ENCODE measurements around the gene TARS2. TPM values are rescaled to one million over a fixed set of nuclear protein-coding genes. Genes with fewer than 3 reads are reported as not detected.
A peak's percentile ranks its signal among the peaks of the same experiment; 100 is the strongest.

Gene TARS2
- total RNA-seq, 2 experiments from 2014 or later = 46.3 to 51.7 TPM

DNA sequence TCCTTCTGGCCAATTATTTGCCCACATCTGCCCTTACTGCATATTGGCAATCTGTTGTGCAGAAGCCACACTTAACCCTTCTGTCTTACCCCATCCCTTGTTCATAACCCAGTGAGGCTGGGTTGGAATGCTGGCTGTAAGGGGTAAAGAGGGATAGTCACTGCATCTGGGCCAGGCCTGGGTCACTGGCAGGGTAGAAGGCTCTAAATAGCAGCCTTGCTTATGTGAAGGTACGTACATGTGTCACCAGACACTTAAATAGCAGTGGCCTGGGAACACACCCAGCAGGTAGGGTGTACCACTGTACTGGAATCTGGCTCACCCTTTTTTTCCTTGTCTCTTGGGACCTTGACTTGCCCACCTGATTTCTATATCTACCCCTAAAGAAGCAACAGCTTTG lies 9.9 kb upstream of the TARS2 start:
- DNase-seq = no peak
- ChIA-PET CTCF (no interaction called here), POLR2A (no interaction called here)
- Mint-ChIP-seq H3K9me3 (no peaks in the 10 kb centered on the region), H3K4me1 (ENCODE audit: low read depth) (peaks cover 11% of the 10 kb centered on the region), H3K27me3 (no peaks in the 10 kb centered on the region), H3K27ac (no peak overlapping the region), H3K4me3 (no peak overlapping the region), H3K36me3 (peaks cover 2% of the 10 kb centered on the region)
- intact Hi-C loops (cut with micrococcal nuclease) = no loop called here

- H3K4me1 Mint-ChIP-seq (ENCODE audit: low read depth) = peaks cover 11% of the 10 kb centered on the region
- no peak overlapping the region for H3K27ac Mint-ChIP-seq
- no peaks in the 10 kb centered on the region for H3K27me3 Mint-ChIP-seq
- H3K9me3 Mint-ChIP-seq = no peaks in the 10 kb centered on the region
- intact Hi-C loops (cut with micrococcal nuclease) = no loop called here
- POLR2A ChIA-PET = no interaction called here
- CTCF ChIA-PET = no interaction called here
- no peak for DNase-seq
- no peaks in the 10 kb centered on the region for H3K36me3 Mint-ChIP-seq
- no peak overlapping the region for H3K4me3 Mint-ChIP-seq
Observed at GRCh38 chr1:150477733-150478132, 9.5 kb upstream of the TARS2 start.

- CTCF ChIA-PET = no interaction called here
Observed at GRCh38 chr1:150479370-150479769, 7.8 kb upstream of the TARS2 start.

GRCh38 chr1:150479927-150480352 lies 7.3 kb upstream of the TARS2 start:
- no peak for DNase-seq
- Mint-ChIP-seq H3K36me3 (no peaks in the 10 kb centered on the region), H3K4me3 (no peak overlapping the region), H3K9me3 (no peaks in the 10 kb centered on the region), H3K27me3 (no peaks in the 10 kb centered on the region), H3K4me1 (ENCODE audit: low read depth) (peaks cover 14% of the 10 kb centered on the region), H3K27ac (no peak overlapping the region)
- ChIA-PET CTCF (no interaction called here), POLR2A (interaction anchor here (0.6 kb wide), 1 partner anchor 106 kb away, joined by 4 read pairs; no protein-coding TSS in a partner anchor)
- intact Hi-C loops (cut with micrococcal nuclease) = loop anchor here (10.0 kb wide), 1 partner anchor 495 kb away; the partner anchor contains the start of gene CERS2

More at GRCh38 chr1:150479370-150479769, 7.8 kb upstream of the TARS2 start:
- intact Hi-C loops (cut with micrococcal nuclease) = no loop called here
- Mint-ChIP-seq H3K9me3 (no peaks in the 10 kb centered on the region), H3K36me3 (no peaks in the 10 kb centered on the region), H3K27ac (no peak overlapping the region), H3K4me3 (no peak overlapping the region), H3K4me1 (ENCODE audit: low read depth) (peaks cover 11% of the 10 kb centered on the region), H3K27me3 (no peaks in the 10 kb centered on the region)
- DNase-seq = no peak
- POLR2A ChIA-PET = interaction anchor here (0.6 kb wide), 1 partner anchor 105 kb away, joined by 4 read pairs; no protein-coding TSS in a partner anchor

GRCh38 chr1:150484431-150484830 lies 2.8 kb upstream of the TARS2 start:
- Mint-ChIP-seq H3K4me1 (ENCODE audit: low read depth) (peaks cover 21% of the 10 kb centered on the region), H3K27me3 (no peaks in the 10 kb centered on the region), H3K9me3 (no peaks in the 10 kb centered on the region), H3K4me3 (no peak overlapping the region), H3K27ac (no peak overlapping the region), H3K36me3 (peaks cover 8% of the 10 kb centered on the region)
- no peak for DNase-seq
- POLR2A ChIA-PET = no interaction called here
- intact Hi-C loops (cut with micrococcal nuclease) = loop anchor here (10.0 kb wide), 1 partner anchor 490 kb away; the partner anchor contains the start of gene CERS2
- CTCF ChIA-PET = no interaction called here

DNA sequence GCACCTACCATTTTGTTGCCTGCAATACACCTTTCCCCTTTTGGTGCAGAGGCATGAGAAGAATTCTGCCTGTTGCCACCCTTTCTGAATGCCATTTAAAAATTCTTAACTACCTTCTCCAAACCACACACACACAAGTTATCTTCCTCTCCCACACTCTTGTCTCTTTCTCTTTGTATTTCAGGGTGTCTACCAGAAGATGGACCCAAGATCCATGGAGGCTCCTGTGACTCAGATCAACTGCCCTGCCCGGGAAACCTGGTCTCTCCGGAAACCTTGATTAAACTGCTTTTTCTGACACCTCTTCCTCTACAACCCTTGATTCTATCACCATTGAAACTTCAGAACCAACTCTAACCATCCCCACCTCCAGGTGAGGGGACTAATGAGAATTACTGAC lies 2.4 kb upstream of the TARS2 start:
- POLR2A ChIA-PET = no interaction called here
- DNase-seq = no peak
- CTCF ChIA-PET = no interaction called here
- Mint-ChIP-seq H3K4me3 (no peak overlapping the region), H3K27ac (peak overlapping the region; percentile 28), H3K4me1 (ENCODE audit: low read depth) (peaks cover 21% of the 10 kb centered on the region), H3K9me3 (no peaks in the 10 kb centered on the region), H3K27me3 (no peaks in the 10 kb centered on the region), H3K36me3 (peaks cover 8% of the 10 kb centered on the region)
- intact Hi-C loops (cut with micrococcal nuclease) = loop anchor here (5.0 to 10.0 kb wide), 3 partner anchors 127 to 490 kb away; partner anchors contain the start of genes CA14 and CERS2

DNA sequence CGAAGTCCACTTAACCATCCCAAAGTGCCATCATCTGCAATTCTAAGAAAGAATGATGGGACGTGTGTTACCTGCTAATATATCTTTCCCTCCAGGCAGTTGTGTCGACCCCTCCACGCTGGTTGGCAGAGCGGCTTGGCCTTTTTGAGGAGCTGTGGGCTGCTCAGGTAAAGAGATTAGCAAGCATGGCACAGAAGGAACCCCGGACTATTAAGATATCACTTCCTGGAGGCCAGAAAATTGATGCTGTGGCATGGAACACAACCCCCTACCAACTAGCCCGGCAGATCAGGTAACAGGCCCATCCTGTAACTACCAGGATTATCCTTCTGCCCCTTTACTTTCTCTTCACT lies 520 bp downstream of the TARS2 start:
- H3K4me1 Mint-ChIP-seq (ENCODE audit: low read depth) = peaks cover 21% of the 10 kb centered on the region
- intact Hi-C loops (cut with micrococcal nuclease) = loop anchor here (1.0 to 10.0 kb wide), 7 partner anchors 28 to 487 kb away; partner anchors contain the start of genes CA14, CERS2, FALEC and RPRD2
- CTCF ChIA-PET = interaction anchor here (1.2 to 2.2 kb wide), 2 partner anchors 45 to 232 kb away, joined by 3 to 10 read pairs; no protein-coding TSS in a partner anchor
- no peak for DNase-seq
- no peaks in the 10 kb centered on the region for H3K9me3 Mint-ChIP-seq
- peak overlapping the region; percentile 90 for H3K27ac Mint-ChIP-seq
- no peaks in the 10 kb centered on the region for H3K27me3 Mint-ChIP-seq
- H3K4me3 Mint-ChIP-seq = peak overlapping the region; percentile 83
- POLR2A ChIA-PET = interaction anchor here (0.6 to 1.2 kb wide), 4 partner anchors 28 to 164 kb away, joined by 3 to 4 read pairs (median 4); partner anchors contain the start of gene FALEC
- H3K36me3 Mint-ChIP-seq = peaks cover 25% of the 10 kb centered on the region

- H3K9me3 Mint-ChIP-seq = no peaks in the 10 kb centered on the region
- H3K27me3 Mint-ChIP-seq = no peaks in the 10 kb centered on the region
- ChIA-PET POLR2A (no interaction called here), CTCF (no interaction called here)
- DNase-seq = no peak
- no peak overlapping the region for H3K27ac Mint-ChIP-seq
- intact Hi-C loops (cut with micrococcal nuclease) = no loop called here
- peaks cover 34% of the 10 kb centered on the region for H3K36me3 Mint-ChIP-seq
- no peak overlapping the region for H3K4me3 Mint-ChIP-seq
- H3K4me1 Mint-ChIP-seq (ENCODE audit: low read depth) = peaks cover 7% of the 10 kb centered on the region
Observed at GRCh38 chr1:150493175-150493574, 6.0 kb downstream of the TARS2 start.

GRCh38 chr1:150498342-150498741 lies 11.1 kb downstream of the TARS2 start:
- no peak overlapping the region for H3K27ac Mint-ChIP-seq

GRCh38 chr1:150505431-150505830 lies 18.2 kb downstream of the TARS2 start:
- Mint-ChIP-seq H3K9me3 (no peaks in the 10 kb centered on the region), H3K4me3 (no peak overlapping the region), H3K27ac (no peak overlapping the region), H3K4me1 (ENCODE audit: low read depth) (peaks cover 3% of the 10 kb centered on the region), H3K27me3 (no peaks in the 10 kb centered on the region), H3K36me3 (peaks cover 23% of the 10 kb centered on the region)
- ChIA-PET POLR2A (no interaction called here), CTCF (no interaction called here)
- intact Hi-C loops (cut with micrococcal nuclease) = no loop called here
- DNase-seq = no peak

More at GRCh38 chr1:150498342-150498741, 11.1 kb downstream of the TARS2 start:
- Mint-ChIP-seq H3K4me3 (no peak overlapping the region), H3K36me3 (peaks cover 23% of the 10 kb centered on the region), H3K9me3 (no peaks in the 10 kb centered on the region), H3K4me1 (ENCODE audit: low read depth) (no peaks in the 10 kb centered on the region), H3K27me3 (no peaks in the 10 kb centered on the region)
- no peak for DNase-seq
- ChIA-PET CTCF (interaction anchor here (1.2 kb wide), 1 partner anchor 34 kb away, joined by 3 read pairs; no protein-coding TSS in a partner anchor), POLR2A (no interaction called here)
- intact Hi-C loops (cut with micrococcal nuclease) = no loop called here

DNA sequence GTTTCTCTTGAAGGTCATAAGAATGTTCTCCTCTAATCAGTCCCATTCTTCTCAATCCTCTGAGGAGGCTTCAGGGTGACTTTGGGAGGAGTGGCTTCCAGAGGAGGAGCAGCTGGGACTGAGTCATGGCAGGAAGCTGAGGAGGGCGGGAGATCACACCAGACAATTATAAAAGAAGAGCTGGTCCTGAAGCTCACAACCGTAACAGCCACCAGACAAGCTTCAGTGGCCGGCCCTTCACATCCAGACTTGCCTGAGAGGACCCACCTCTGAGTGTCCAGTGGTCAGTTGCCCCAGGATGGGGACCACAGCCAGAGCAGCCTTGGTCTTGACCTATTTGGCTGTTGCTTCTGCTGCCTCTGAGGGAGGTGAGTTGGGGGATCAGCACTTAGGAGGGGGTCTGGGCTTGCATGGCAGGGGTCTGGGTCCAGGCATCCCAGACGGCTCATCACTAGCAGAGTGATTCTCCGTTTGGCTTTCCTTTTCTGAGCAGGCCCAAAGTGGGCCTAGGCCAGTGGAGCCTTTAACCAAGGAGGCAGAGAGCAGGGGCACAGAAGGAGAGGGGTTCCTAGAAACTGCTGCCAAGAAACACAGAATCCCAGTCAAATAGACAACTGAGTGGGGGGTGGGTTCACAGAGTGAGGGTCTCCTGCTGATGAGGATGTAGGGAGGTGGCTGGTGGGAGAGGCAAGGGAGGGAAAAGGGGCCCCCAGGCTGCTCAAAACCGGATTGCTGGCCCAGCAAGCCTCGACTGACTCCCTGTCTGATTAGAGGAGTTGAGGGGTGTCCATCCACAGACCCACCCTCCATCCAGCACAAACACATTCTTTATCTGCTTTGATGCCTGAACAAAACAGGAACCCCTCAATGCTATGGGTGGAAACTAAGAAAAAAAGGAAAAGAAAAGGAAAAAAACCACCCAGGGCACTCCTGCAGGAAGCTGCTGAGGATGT lies 21.0 kb downstream of the TARS2 start, which contains the start of gene ECM1:
Gene ECM1, plus strand, starts transcription at position 198 of the 953 bp plus-strand sequence. Its CDS starts 101 bp downstream, at position 299.
- Mint-ChIP-seq H3K9me3 (no peaks in the 10 kb centered on the region), H3K36me3 (peaks cover 21% of the 10 kb centered on the region), H3K27me3 (no peaks in the 10 kb centered on the region), H3K4me1 (ENCODE audit: low read depth) (peaks cover 3% of the 10 kb centered on the region), H3K4me3 (no peak within 1 kb of the TSS), H3K27ac (no peak within 1 kb of the TSS)
- DNase-seq = no peak
- POLR2A ChIA-PET = no interaction called here
- CTCF ChIA-PET = no interaction called here
- intact Hi-C loops (cut with micrococcal nuclease) = no loop called here

- POLR2A ChIA-PET = no interaction called here
- H3K27me3 Mint-ChIP-seq = no peaks in the 10 kb centered on the region
- H3K4me3 Mint-ChIP-seq = no peak overlapping the region
- intact Hi-C loops (cut with micrococcal nuclease) = no loop called here
- CTCF ChIA-PET = no interaction called here
- H3K4me1 Mint-ChIP-seq (ENCODE audit: low read depth) = peaks cover 3% of the 10 kb centered on the region
- no peak overlapping the region for H3K27ac Mint-ChIP-seq
- no peak for DNase-seq
- H3K36me3 Mint-ChIP-seq = peaks cover 20% of the 10 kb centered on the region
- no peaks in the 10 kb centered on the region for H3K9me3 Mint-ChIP-seq
Observed at GRCh38 chr1:150508982-150509381, 21.8 kb downstream of the TARS2 start.

Measured in activated CD4-positive, alpha-beta memory T cell treated with anti-CD3 and anti-CD28 coated beads for 36 hours (primary cell).